ENCODE results near the gene LZTS3. TPM values are rescaled to one million over a fixed set of nuclear protein-coding genes. Genes with fewer than 3 reads are reported as not detected.
A peak's percentile ranks its signal among the peaks of the same experiment; 100 is the strongest.

The LZTS3 gene
- polyA plus RNA-seq, 2 of the 4 experiments (the other 2 are of a cell fraction) = 3.8 TPM

- TF ChIP-seq, protein P1, sequence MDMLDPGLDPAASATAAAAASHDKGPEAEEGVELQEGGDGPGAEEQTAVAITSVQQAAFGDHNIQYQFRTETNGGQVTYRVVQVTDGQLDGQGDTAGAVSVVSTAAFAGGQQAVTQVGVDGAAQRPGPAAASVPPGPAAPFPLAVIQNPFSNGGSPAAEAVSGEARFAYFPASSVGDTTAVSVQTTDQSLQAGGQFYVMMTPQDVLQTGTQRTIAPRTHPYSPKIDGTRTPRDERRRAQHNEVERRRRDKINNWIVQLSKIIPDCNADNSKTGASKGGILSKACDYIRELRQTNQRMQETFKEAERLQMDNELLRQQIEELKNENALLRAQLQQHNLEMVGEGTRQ (IDR thresholded peaks at IDR 0.05) = no peak
- TF ChIP-seq FOSL2 (IDR thresholded peaks at IDR 0.05) (no peak), FOSL2 (CRISPR knock-in tag; IDR thresholded peaks at IDR 0.05) (no peak)
Measured at GRCh38 chr20:3203315-3204123, 30.2 kb upstream of the LZTS3 start (continued).

- no peak for ATAC-seq
- TF ChIP-seq HOXB13 (CRISPR knock-in tag; IDR thresholded peaks at IDR 0.05; ENCODE audit: low read depth) = no peak
- TF ChIP-seq, protein P2, sequence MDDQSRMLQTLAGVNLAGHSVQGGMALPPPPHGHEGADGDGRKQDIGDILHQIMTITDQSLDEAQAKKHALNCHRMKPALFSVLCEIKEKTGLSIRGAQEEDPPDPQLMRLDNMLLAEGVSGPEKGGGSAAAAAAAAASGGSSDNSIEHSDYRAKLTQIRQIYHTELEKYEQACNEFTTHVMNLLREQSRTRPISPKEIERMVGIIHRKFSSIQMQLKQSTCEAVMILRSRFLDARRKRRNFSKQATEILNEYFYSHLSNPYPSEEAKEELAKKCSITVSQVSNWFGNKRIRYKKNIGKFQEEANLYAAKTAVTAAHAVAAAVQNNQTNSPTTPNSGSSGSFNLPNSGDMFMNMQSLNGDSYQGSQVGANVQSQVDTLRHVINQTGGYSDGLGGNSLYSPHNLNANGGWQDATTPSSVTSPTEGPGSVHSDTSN (IDR thresholded peaks at IDR 0.05) = no peak
- no peak for TF ChIP-seq CEBPB (IDR thresholded peaks at IDR 0.05)
- no peak for TF ChIP-seq KDM5A (IDR thresholded peaks at IDR 0.05)
- TF ChIP-seq TFCP2L1 (CRISPR knock-in tag; IDR thresholded peaks at IDR 0.05) = no peak
- TF ChIP-seq TP53 (CRISPR knock-in tag; IDR thresholded peaks at IDR 0.05) = no peak
- TF ChIP-seq, protein P3, sequence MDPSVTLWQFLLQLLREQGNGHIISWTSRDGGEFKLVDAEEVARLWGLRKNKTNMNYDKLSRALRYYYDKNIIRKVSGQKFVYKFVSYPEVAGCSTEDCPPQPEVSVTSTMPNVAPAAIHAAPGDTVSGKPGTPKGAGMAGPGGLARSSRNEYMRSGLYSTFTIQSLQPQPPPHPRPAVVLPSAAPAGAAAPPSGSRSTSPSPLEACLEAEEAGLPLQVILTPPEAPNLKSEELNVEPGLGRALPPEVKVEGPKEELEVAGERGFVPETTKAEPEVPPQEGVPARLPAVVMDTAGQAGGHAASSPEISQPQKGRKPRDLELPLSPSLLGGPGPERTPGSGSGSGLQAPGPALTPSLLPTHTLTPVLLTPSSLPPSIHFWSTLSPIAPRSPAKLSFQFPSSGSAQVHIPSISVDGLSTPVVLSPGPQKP (IDR thresholded peaks at IDR 0.05; ENCODE audit: low read depth, low read length) = no peak
- TF ChIP-seq FOSL2 (IDR thresholded peaks at IDR 0.05) = no peak
- TF ChIP-seq FOSL2 (CRISPR knock-in tag; IDR thresholded peaks at IDR 0.05) = no peak
- no peak for TF ChIP-seq SREBF2 (IDR thresholded peaks at IDR 0.05)
- no peak for TF ChIP-seq EHF (CRISPR knock-in tag; IDR thresholded peaks at IDR 0.05)
- TF ChIP-seq BHLHE40 (IDR thresholded peaks at IDR 0.05; ENCODE audit: low read depth, low read length) = no peak
- no peak for TF ChIP-seq RAD21 (conservative IDR thresholded peaks at IDR 0.05 in 1 of 2, IDR thresholded peaks at IDR 0.05 in 1 of 2)
- TF ChIP-seq HEYL (CRISPR knock-in tag; IDR thresholded peaks at IDR 0.05) = no peak
- TF ChIP-seq NPAS2 (CRISPR knock-in tag; IDR thresholded peaks at IDR 0.05; ENCODE audit: borderline replicate concordance) = no peak
- no peak for TF ChIP-seq KDM1A (IDR thresholded peaks at IDR 0.05; ENCODE audit: low read depth)
Measured at GRCh38 chr20:3202965-3203314, 29.6 kb upstream of the LZTS3 start.

GRCh38 chr20:3199976-3200755 lies 26.8 kb upstream of the LZTS3 start:
- H3K4me1 ChIP-seq = peaks cover 8% of the 10 kb centered on the region; the same call in 2 of the 3 replicates
- H3K4me2 ChIP-seq = no peak overlapping the region
- no peak for ATAC-seq
- no peak for DNase-seq (ENCODE audit: low read depth in 1 of 2, low spot score in 1 of 2)
- POLR2A ChIA-PET = interaction anchor here (0.9 kb wide), 1 partner anchor 9 kb away, joined by 3 read pairs; the partner anchor contains the start of gene ITPA
- H3K4me3 ChIP-seq = no peak overlapping the region
- H3K9me3 ChIP-seq = no peaks in the 10 kb centered on the region
- 94% methylated on average over 27 of the region's 27 CpGs for WGBS (ENCODE audit: missing lambda C conversion rate)
- FAIRE-seq = no peak
- CTCF ChIA-PET = interaction anchor here (0.8 to 1.0 kb wide), 2 partner anchors 8 to 18 kb away, joined by 3 read pairs; no protein-coding TSS in a partner anchor
- no peak overlapping the region for H3K27ac ChIP-seq
- TF ChIP-seq NFE2L2 (conservative IDR thresholded peaks at IDR 0.05; ENCODE audit: low read length) (no peak), FOXS1 (CRISPR knock-in tag; IDR thresholded peaks at IDR 0.05) (no peak), HOXA7 (CRISPR knock-in tag; IDR thresholded peaks at IDR 0.05) (no peak), JUNB (IDR thresholded peaks at IDR 0.05) (no peak), RCOR1 (IDR thresholded peaks at IDR 0.05; ENCODE audit: low read depth, low read length) (no peak), ESRRA (IDR thresholded peaks at IDR 0.05; ENCODE audit: borderline replicate concordance, low read length) (no peak), CBX8 (IDR thresholded peaks at IDR 0.05) (no peak), EP300 (IDR thresholded peaks at IDR 0.05) (no peak), SREBF2 (IDR thresholded peaks at IDR 0.05) (no peak), ZC3H11A (IDR thresholded peaks at IDR 0.05) (no peak), ZFP36 (IDR thresholded peaks at IDR 0.05; ENCODE audit: borderline replicate concordance, partially characterized antibody) (no peak), SMC3 (IDR thresholded peaks at IDR 0.05) (no peak)
- TF ChIP-seq, protein P2 (IDR thresholded peaks at IDR 0.05) = no peak
- TF ChIP-seq, protein P1 (IDR thresholded peaks at IDR 0.05) = no peak
- TF ChIP-seq, protein P3 (IDR thresholded peaks at IDR 0.05; ENCODE audit: low read depth, low read length) = no peak

More at GRCh38 chr20:3202965-3203314, 29.6 kb upstream of the LZTS3 start:
- POLR2A ChIA-PET = no interaction called here
- peak overlapping the region; percentile 86 for H3K4me3 ChIP-seq
- CTCF ChIA-PET = interaction anchor here (0.7 to 1.3 kb wide), 5 partner anchors 11 to 149 kb away, joined by 3 to 4 read pairs (median 3); no protein-coding TSS in a partner anchor
- no peaks in the 10 kb centered on the region for H3K9me3 ChIP-seq
- DNase-seq (ENCODE audit: low read depth in 1 of 2, low spot score in 1 of 2) (no peak), FAIRE-seq (no peak)
- H3K27ac ChIP-seq = peak overlapping the region; percentile 94
- WGBS (ENCODE audit: missing lambda C conversion rate) = 63% methylated on average over 7 of the region's 9 CpGs
- H3K4me2 ChIP-seq = peak overlapping the region; percentile 96
- peaks cover 8% of the 10 kb centered on the region for H3K4me1 ChIP-seq

Measured in A549 (cell line).